Small intestine (tissue), 7 donors: ENCODE results near the gene FAM83B. TPM values are rescaled to one million over a fixed set of nuclear protein-coding genes. Genes with fewer than 3 reads are reported as not detected.
A peak's percentile ranks its signal among the peaks of the same experiment; 100 is the strongest.

Experiments used
- DNase-seq, 2 donors: peaks; one replicate each; pipeline versions ENCODE4 v3.0.0 to v3.0.0-alpha.2; 2013
- FAIRE-seq: peaks from 2 replicates; lab custom pipeline; 2012; peaks lifted over from hg19 to GRCh38; lab: Jason Lieb, UNC
- H3K27ac ChIP-seq, 3 donors: one replicate each; pipeline ENCODE4 v1.5.1; 2013; ENCODE audit warnings: low read length in 2 of 3, mild to moderate bottlenecking in 2 of 3, control low read depth in 1 of 3, inconsistent platforms in 1 of 3, low read depth in 1 of 3, moderate library complexity in 1 of 3
- H3K27me3 ChIP-seq, 3 donors: one replicate each; pipeline ENCODE4 v1.6.1; 2013; ENCODE audit warnings: low read length in 3 of 3, inconsistent platforms in 1 of 3; ENCODE audit not compliant: control insufficient read depth in 3 of 3, insufficient read depth in 3 of 3
- H3K36me3 ChIP-seq, 3 donors: one replicate each; pipeline ENCODE4 v1.6.1; 2013; ENCODE audit warnings: low read length in 3 of 3, inconsistent platforms in 1 of 3, low read depth in 1 of 3, mild to moderate bottlenecking in 1 of 3, moderate library complexity in 1 of 3; ENCODE audit not compliant: control insufficient read depth in 3 of 3, insufficient read depth in 2 of 3
- H3K4me1 ChIP-seq, 3 donors: one replicate each; pipeline ENCODE4 v1.6.1; 2013; ENCODE audit warnings: low read length in 2 of 3, inconsistent platforms in 1 of 3, low read depth in 1 of 3, mild to moderate bottlenecking in 1 of 3, moderate library complexity in 1 of 3; ENCODE audit not compliant: control insufficient read depth in 3 of 3, insufficient read depth in 2 of 3
- H3K4me3 ChIP-seq, 3 donors: one replicate each; pipeline ENCODE4 v1.5.1; 2013; ENCODE audit warnings: low read length in 3 of 3, control low read depth in 1 of 3, inconsistent platforms in 1 of 3, low read depth in 1 of 3, mild to moderate bottlenecking in 1 of 3, moderate library complexity in 1 of 3
- H3K9me3 ChIP-seq, 2 donors: one replicate each; pipeline ENCODE4 v1.6.1; 2013; ENCODE audit warnings: low read depth in 1 of 2, low read length in 1 of 2; ENCODE audit not compliant: control insufficient read depth in 2 of 2, insufficient read depth in 1 of 2
- WGBS, 3 donors: extraction: QIAGEN DNeasy Blood & Tissue Kit; methylation state at CpG; one replicate each; pipeline ENCODE4 v1.1.7; 2013; 5-methylcytosine and 5-hydroxymethylcytosine counted together
- polyA plus RNA-seq, 4 donors: library from polyadenylated mRNA; stranded (reverse) in 3 of 4; unstranded in 1 of 4; fragments of 200-250 nt in 3 of 4; fragments of 120-200 nt in 1 of 4; gene quantifications; one replicate each; pipeline versions ENCODE4 v1.2.1 to v1.2.3, GENCODE V29; 2013
- donor health status: healthy with polysubstance abuse.
- donor health status: control.
- donor health status: control.
- donor health status: Bipolar disorder and iron deficiency.
- donor health status: healthy.

FAM83B gene
- polyA plus RNA-seq, 4 donors, result 4.6 to 14.7 (median 5.7) TPM

- Histone ChIP-seq H3K4me3 (peak overlapping the region; percentile 50 to 79 (median 64)), H3K4me1 (peaks cover 0 to 22% (median 0%) of the 10 kb centered on the region in 3 donors), H3K27ac (peak overlapping the region; percentile 88 to 97 (median 92)), H3K27me3 (peaks cover 0 to 6% (median 3%) of the 10 kb centered on the region in 3 donors), H3K36me3 (no peaks in the 10 kb centered on the region), H3K9me3 (no peaks in the 10 kb centered on the region)
- WGBS, 3 donors, result 3 to 7% (median 6%) methylated on average over 35 of the region's 35 CpGs
- DNase-seq (peak; percentile 39 to 81), FAIRE-seq (no peak)
Measured at GRCh38 chr6:54846857-54847674, 495 bp downstream of the FAM83B start.

GRCh38 chr6:54847799-54848597, 1.4 kb downstream of the FAM83B start:
- no peaks in the 10 kb centered on the region for H3K36me3 ChIP-seq
- WGBS, 3 donors, result 11 to 57% (median 29%) methylated on average over 9 of the region's 9 CpGs
- peaks cover 0 to 22% (median 0%) of the 10 kb centered on the region in 3 donors for H3K4me1 ChIP-seq
- peaks cover 0 to 6% (median 3%) of the 10 kb centered on the region in 3 donors for H3K27me3 ChIP-seq
- DNase-seq, result peak in 1 of 2 donors; percentile 59
- H3K9me3 ChIP-seq, result peaks cover 0 to 3% of the 10 kb centered on the region in 2 donors
- H3K27ac ChIP-seq, result peak overlapping the region; percentile 88 to 97 (median 92)
- H3K4me3 ChIP-seq, result peak overlapping the region; percentile 50 to 79 (median 64)
- no peak for FAIRE-seq

- WGBS, 3 donors, result 40 to 47% (median 45%) methylated on average over 2 of the region's 2 CpGs
Measured at GRCh38 chr6:54850114-54850513, 3.5 kb downstream of the FAM83B start.

GRCh38 chr6:54856129-54856528, 9.6 kb downstream of the FAM83B start:
- FAIRE-seq, result no peak
- no peaks in the 10 kb centered on the region for H3K27me3 ChIP-seq
- peak; percentile 93 to 97 for DNase-seq
- H3K4me1 ChIP-seq, result peaks cover 0 to 24% (median 3%) of the 10 kb centered on the region in 3 donors
- peak overlapping the region in 1 of 3 donors; percentile 87 for H3K27ac ChIP-seq
- H3K36me3 ChIP-seq, result peaks cover 0 to 3% (median 0%) of the 10 kb centered on the region in 3 donors
- H3K9me3 ChIP-seq, result peaks cover 0 to 7% of the 10 kb centered on the region in 2 donors
- H3K4me3 ChIP-seq, result no peak overlapping the region
- WGBS, 3 donors, result 8 to 51% (median 32%) methylated on average over 3 of the region's 3 CpGs

More at GRCh38 chr6:54850114-54850513, 3.5 kb downstream of the FAM83B start:
- peaks cover 0 to 6% (median 3%) of the 10 kb centered on the region in 3 donors for H3K27me3 ChIP-seq
- DNase-seq (no peak), FAIRE-seq (no peak)
- H3K36me3 ChIP-seq, result no peaks in the 10 kb centered on the region
- H3K9me3 ChIP-seq, result peaks cover 0 to 7% of the 10 kb centered on the region in 2 donors
- no peak overlapping the region for H3K4me3 ChIP-seq
- H3K27ac ChIP-seq, result no peak overlapping the region
- peaks cover 0 to 14% (median 0%) of the 10 kb centered on the region in 3 donors for H3K4me1 ChIP-seq

- no peaks in the 10 kb centered on the region for H3K9me3 ChIP-seq
- H3K4me1 ChIP-seq, result peaks cover 4 to 47% (median 5%) of the 10 kb centered on the region in 3 donors
- H3K27me3 ChIP-seq, result no peaks in the 10 kb centered on the region
- DNase-seq, result no peak
- peaks cover 0 to 3% (median 0%) of the 10 kb centered on the region in 3 donors for H3K36me3 ChIP-seq
- H3K4me3 ChIP-seq, result no peak overlapping the region
- no peak overlapping the region for H3K27ac ChIP-seq
- FAIRE-seq, result no peak
Measured at GRCh38 chr6:54860132-54860531, 13.6 kb downstream of the FAM83B start.

GRCh38 chr6:54860739-54861138, 14.2 kb downstream of the FAM83B start:
- FAIRE-seq (no peak), DNase-seq (no peak)
- H3K9me3 ChIP-seq, result no peaks in the 10 kb centered on the region
- H3K4me3 ChIP-seq, result no peak overlapping the region
- no peaks in the 10 kb centered on the region for H3K27me3 ChIP-seq
- H3K27ac ChIP-seq, result no peak overlapping the region
- peaks cover 4 to 46% (median 5%) of the 10 kb centered on the region in 3 donors for H3K4me1 ChIP-seq
- 78 to 89% (median 84%) methylated on average over 5 of the region's 5 CpGs for WGBS, 3 donors
- peaks cover 0 to 3% (median 0%) of the 10 kb centered on the region in 3 donors for H3K36me3 ChIP-seq

- H3K9me3 ChIP-seq, result no peaks in the 10 kb centered on the region
- peak; percentile 42 to 75 for DNase-seq
- WGBS, 3 donors, result 36 to 71% (median 46%) methylated on average over 10 of the region's 10 CpGs
- H3K27me3 ChIP-seq, result no peaks in the 10 kb centered on the region
- H3K4me1 ChIP-seq, result peaks cover 4 to 39% (median 5%) of the 10 kb centered on the region in 3 donors
- no peak overlapping the region for H3K4me3 ChIP-seq
- peak overlapping the region; percentile 32 to 80 (median 74) for H3K27ac ChIP-seq
- no peak for FAIRE-seq
- peaks cover 0 to 3% (median 0%) of the 10 kb centered on the region in 3 donors for H3K36me3 ChIP-seq
Measured at GRCh38 chr6:54861905-54862616, 15.5 kb downstream of the FAM83B start.
